KG1 (cell line): Measurements from ENCODE around the gene MEIOB.

Source experiments
- DNase-seq: peaks from one replicate; lab custom pipeline; 2025; lab: John Stamatoyannopoulos, UW

Gene MEIOB

DNA sequence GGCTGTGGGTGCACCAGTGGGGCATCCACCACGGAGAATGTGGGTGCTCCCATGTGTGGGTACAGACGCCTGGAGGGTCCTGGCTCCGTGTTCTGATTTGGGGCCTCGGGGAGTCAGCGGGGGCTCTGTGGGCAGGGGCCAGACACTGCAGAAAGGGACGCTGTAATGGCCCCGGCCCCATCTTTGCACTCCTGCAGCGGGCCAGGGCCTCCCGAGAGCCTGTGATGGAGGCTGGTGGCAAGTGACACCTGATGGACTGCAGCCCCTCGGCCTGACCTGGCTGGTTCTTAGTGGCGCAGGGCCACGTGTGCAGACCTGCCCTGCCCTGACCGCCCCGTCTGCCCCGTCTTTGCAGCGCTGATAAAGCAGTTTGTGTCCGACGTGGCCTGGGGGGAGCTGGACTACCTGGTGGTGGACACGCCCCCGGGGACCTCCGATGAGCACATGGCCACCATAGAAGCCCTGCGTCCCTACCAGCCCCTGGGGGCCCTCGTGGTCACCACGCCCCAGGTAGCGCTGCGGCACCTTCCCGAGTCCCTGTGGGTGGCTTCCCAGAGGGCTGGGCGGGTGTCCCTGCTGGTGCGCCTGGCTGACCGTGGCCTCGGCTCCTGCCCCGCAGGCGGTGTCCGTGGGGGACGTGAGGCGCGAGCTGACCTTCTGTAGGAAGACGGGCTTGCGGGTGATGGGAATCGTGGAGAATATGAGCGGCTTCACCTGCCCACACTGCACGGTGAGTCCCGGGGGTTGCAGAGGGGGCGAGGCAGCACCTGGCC lies 84.5 kb downstream of the MEIOB start:
- DNase-seq, result no peak

DNA sequence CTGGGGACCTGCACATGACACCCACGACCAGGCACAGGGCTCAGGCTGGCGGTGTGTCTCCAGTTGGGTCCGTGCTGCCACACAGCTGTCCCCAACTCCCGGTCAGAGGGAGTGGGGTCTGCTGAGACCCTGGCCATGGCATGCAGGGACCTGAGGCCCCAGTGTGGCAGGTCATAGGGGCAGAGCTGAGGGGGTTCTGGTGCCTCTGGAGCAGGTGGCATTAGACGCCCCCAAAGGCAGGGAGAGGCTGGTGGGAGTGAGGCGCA lies 85.0 kb downstream of the MEIOB start:
- no peak for DNase-seq

DNA sequence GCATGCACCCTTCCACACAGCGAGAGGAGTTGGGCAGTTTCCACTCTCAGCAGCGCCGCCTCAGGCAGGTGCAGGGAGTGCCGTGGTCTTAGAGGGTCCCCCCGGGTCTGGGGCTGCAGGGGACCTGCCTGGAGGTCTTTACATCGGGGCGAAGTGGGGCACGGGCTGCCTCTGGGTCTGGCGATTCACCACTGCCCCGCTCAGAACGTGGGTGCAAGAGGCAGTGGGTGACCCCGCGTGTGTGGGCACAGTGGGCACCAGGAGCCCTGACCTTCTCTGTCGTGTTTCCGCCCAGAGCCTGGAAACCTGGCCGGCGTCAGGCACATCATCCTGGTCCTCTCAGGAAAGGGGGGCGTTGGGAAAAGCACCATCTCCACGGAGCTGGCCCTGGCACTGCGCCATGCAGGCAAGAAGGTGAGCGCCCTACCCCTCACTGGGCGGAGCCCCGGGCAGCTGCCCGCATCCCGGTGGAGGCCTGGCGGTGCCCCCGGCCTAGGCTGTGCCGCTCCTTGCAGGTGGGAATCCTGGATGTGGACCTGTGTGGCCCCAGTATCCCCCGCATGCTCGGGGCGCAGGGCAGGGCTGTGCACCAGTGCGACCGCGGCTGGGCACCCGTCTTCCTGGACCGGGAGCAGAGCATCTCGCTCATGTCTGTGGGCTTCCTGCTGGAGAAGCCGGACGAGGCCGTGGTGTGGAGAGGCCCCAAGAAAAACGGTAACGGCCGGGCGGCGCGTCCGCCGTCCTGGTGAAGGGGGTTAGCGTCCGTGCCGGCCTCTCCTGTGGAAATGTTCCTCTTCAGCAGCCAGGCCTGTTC lies 85.5 kb downstream of the MEIOB start:
- no peak for DNase-seq

DNA sequence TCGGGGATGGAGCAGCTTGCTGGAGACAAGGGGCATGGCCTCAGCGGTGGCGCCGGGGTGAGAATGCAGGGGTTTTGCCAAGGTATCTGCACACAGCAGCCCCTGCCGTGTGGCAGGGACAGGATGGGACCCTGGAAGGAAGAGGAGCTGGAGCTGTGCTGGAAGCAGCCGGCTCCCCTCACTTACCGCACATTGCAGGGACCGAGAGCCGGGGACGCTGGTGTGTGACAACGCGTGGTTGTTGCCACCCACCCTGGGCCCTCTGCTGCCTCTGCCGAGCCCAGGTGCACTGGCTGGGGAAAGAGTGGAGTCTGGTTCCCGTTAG lies 86.2 kb downstream of the MEIOB start:
- no peak for DNase-seq

DNA sequence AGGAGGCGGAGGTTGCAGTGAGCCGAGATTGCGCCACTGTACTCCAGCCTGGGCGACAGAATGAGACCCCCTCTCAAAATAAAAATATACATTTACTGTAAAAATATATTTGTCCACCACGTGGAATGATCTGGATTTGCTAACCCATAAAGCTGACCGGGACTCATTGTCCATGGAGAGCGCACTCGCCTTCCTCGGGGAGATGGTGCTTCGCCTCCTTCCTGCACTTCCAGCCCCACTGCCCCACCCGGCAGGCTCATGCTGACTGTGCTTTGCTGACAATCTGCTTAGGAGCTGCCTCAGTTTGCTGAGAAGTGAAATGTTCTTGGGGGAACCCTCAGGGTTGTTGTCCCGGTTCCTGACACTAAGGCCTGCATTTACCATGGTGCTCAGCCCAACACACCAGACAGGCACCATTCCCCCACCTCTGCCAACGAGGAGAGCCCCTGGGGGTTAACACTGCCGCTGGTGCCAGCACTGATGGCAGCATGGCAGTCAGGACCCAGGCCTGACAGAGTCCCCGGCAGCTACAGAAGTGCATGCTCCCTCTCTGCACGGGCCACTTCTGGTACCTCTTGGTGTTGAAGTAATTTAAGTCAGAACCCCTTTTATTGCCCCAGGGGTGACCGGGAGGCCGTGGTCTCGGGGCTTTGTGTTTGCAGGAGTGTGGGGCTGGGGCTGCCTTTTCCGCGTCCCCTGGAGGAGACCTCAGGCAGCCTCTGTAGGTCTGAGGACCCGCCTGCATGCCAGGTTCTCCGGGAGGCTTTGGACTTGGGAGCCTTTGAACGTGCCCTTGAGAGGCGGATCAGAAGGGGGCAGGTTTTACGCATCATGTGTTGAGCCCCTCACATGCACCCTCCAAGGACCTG lies 86.8 kb downstream of the MEIOB start:
- DNase-seq, result no peak
